Activated CD4-positive, alpha-beta memory T cell treated with anti-CD3 and anti-CD28 coated beads, Interleukin-2, amount 10 ng/mL, durations not matched to agents 7 days and 5 days (primary cell): ENCODE data around the gene SNU13. TPM values are rescaled to one million over a fixed set of nuclear protein-coding genes. Genes with fewer than 3 reads are reported as not detected.
A peak's percentile ranks its signal among the peaks of the same experiment; 100 is the strongest.
"Not testable (repeated sequence)": the region's sequence is repeated elsewhere in the genome, so short reads cannot be mapped to it uniquely, and the experiment has no call there.

ENCODE experiments used
- CTCF ChIA-PET: fragments of 350-600 bp; sonication (Branson Sonifier 250); formaldehyde crosslinking; loops from one replicate; lab custom pipeline; 2021; ENCODE audit warnings: antibody characterized with exemption, inconsistent platforms; lab: Charles Lee
- POLR2A ChIA-PET: fragments of 350-600 bp; sonication (Branson Sonifier 250); formaldehyde crosslinking; loops from one replicate; lab custom pipeline; 2021; ENCODE audit warnings: antibody characterized with exemption; lab: Charles Lee
- DNase-seq: peaks from one replicate; pipeline ENCODE4 v3.0.0-alpha.2; 2020
- H3K27ac Mint-ChIP-seq: one replicate; pipeline ENCODE4 v1.8.0; 2021; ENCODE audit warnings: mild to moderate bottlenecking, mixed read lengths
- H3K27me3 Mint-ChIP-seq: one replicate; pipeline ENCODE4 v1.8.0; 2021; ENCODE audit warnings: mixed read lengths
- H3K36me3 Mint-ChIP-seq: one replicate; pipeline ENCODE4 v1.8.0; 2021; ENCODE audit warnings: low read depth, mixed read lengths
- H3K4me1 Mint-ChIP-seq: one replicate; pipeline ENCODE4 v1.8.0; 2021; ENCODE audit warnings: mixed read lengths
- H3K4me3 Mint-ChIP-seq: one replicate; pipeline ENCODE4 v1.8.0; 2021; ENCODE audit warnings: mild to moderate bottlenecking, mixed read lengths
- H3K9me3 Mint-ChIP-seq: one replicate; pipeline ENCODE4 v1.8.0; 2021; ENCODE audit warnings: mixed read lengths
- total RNA-seq, 2 experiments: library from RNA; stranded (reverse); gene quantifications; one replicate each; pipeline ENCODE4 v1.2.3, GENCODE V29; 2021

The SNU13 gene
- total RNA-seq, 2 experiments from 2014 or later = 166 to 176 TPM

DNA sequence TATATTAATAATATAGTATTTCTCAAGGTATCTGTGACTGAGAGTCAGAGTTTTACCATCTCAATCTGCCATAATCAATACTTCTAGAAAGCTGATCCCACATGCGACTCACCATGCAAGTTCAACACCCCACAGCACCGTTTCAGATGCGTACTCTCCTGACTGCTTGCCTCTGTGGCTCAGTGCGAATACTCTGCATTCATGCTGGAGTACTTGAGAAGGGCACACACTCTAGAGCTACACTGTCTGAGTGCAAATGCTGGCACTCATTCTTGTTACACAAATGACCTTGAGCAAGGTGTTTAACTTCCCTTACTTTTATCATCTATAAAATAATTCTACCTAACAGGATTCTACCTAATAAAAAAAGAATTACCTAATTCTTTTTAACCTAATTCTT lies 12.5 kb downstream of the SNU13 start:
- Mint-ChIP-seq H3K4me1 (peaks cover 20% of the 10 kb centered on the region), H3K9me3 (no peaks in the 10 kb centered on the region), H3K4me3 (no peak overlapping the region), H3K36me3 (peaks cover 60% of the 10 kb centered on the region), H3K27me3 (no peaks in the 10 kb centered on the region), H3K27ac (no peak overlapping the region)
- DNase-seq = no peak
- POLR2A ChIA-PET = interaction anchor here (0.7 to 5.0 kb wide), 4 partner anchors 8 to 270 kb away, joined by 3 to 28 read pairs (median 6); partner anchors contain the start of gene SNU13
- CTCF ChIA-PET = interaction anchor here (3.4 kb wide), 1 partner anchor 9 kb away, joined by 16 read pairs; no protein-coding TSS in a partner anchor

DNA sequence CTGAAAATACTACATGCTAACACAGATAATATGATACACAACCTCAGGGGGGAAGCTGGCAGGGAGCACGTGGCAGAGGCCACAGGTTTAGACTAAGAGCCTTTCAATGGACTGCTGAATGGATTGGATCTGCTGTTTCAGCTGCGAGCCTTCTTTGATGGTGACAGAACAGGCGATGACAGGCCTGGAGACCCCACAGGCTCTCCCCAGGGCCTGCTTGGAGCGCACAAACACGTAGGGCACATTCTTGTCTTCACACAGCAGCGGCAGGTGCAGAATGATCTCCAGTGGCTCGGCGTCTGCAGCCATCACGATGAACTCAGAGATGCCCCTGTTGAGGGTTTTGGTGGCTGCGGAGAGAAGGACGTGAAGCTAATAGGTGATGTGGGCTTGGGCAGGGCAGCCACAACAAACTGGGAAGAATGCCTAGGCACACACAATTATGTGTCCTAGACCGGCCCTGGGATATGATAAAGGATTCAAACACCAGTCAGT lies 13.8 kb downstream of the SNU13 start:
- Mint-ChIP-seq H3K27me3 (no peaks in the 10 kb centered on the region), H3K36me3 (peaks cover 48% of the 10 kb centered on the region), H3K4me3 (no peak overlapping the region), H3K4me1 (peaks cover 16% of the 10 kb centered on the region), H3K27ac (peak overlapping the region; percentile 3), H3K9me3 (no peaks in the 10 kb centered on the region)
- ChIA-PET POLR2A (interaction anchor here (1.0 to 5.0 kb wide), 2 partner anchors 13 to 55 kb away, joined by 3 to 28 read pairs; partner anchors contain the start of gene SNU13), CTCF (interaction anchor here (3.4 kb wide), 1 partner anchor 8 kb away, joined by 16 read pairs; no protein-coding TSS in a partner anchor)
- no peak for DNase-seq

DNA sequence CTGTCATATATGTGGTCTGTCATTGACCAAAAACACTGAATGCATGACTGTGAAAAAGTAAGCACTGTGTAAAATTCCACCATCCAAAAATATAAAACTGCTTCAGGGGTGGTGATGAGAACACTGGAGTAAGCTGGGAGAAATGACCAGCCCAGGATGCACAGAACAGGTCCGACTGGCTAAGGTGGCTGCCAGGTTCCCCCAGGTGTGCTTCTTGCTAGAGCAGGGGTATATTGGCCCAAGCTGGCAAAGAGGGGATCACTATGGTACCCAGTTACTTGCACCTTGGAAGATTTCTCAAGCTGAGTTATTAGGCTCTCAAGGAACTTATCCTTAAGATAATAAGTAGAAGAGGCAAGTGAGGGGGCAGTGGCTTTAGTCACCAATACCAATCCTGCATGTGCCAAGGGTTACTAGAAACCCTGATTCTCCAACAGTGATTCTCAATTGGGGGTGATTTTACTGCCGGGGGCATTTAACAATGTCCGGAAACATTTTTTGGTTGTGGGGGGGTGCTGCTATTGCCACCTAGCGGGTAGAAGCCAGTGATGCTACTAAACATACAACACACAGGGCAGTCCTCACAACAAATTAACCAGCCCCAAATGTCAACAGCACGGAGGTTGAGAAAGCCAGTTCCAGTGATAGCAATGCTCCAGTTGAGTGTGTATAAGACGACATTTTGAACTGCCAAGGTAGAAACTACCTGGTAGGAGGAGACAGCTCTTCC lies 15.7 kb downstream of the SNU13 start:
- Mint-ChIP-seq H3K4me1 (peaks cover 21% of the 10 kb centered on the region), H3K36me3 (peaks cover 38% of the 10 kb centered on the region), H3K9me3 (no peaks in the 10 kb centered on the region), H3K27ac (no peak overlapping the region), H3K27me3 (no peaks in the 10 kb centered on the region), H3K4me3 (no peak overlapping the region)
- POLR2A ChIA-PET = interaction anchor here (0.8 to 5.0 kb wide), 2 partner anchors 15 to 48 kb away, joined by 3 to 28 read pairs; partner anchors contain the start of gene SNU13
- DNase-seq = no peak
- CTCF ChIA-PET = interaction anchor here (1.2 kb wide), 1 partner anchor 24 kb away, joined by 5 read pairs; no protein-coding TSS in a partner anchor

DNA sequence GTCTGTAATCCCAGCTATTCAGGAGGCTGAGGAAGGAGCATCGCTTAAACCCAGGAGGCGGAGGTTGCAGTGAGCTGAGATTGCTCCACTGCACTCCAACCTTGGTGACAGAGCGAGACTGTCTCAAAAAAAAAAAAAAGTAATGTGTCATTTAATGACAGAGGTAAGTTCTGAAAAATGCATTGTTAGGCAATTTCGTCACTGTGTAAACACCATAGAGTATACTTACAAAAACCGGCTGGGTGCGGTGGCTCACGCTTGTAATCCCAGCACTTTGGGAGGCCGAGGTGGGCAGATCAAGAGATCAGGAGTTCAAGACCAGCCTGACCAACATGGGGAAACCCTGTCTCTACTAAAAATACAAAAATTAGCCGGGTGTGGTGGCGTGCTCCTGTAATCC lies 16.6 kb downstream of the SNU13 start:
- H3K9me3 Mint-ChIP-seq, H3K4me3 Mint-ChIP-seq, DNase-seq, H3K27ac Mint-ChIP-seq, H3K27me3 Mint-ChIP-seq: not testable (repeated sequence)
- POLR2A ChIA-PET = interaction anchor here (0.7 to 1.3 kb wide), 2 partner anchors 15 to 17 kb away, joined by 3 to 4 read pairs; partner anchors contain the start of gene SNU13
- Mint-ChIP-seq H3K36me3 (peaks cover 33% of the 10 kb centered on the region), H3K4me1 (peaks cover 23% of the 10 kb centered on the region)
- CTCF ChIA-PET = interaction anchor here (1.2 kb wide), 1 partner anchor 25 kb away, joined by 5 read pairs; no protein-coding TSS in a partner anchor

DNA sequence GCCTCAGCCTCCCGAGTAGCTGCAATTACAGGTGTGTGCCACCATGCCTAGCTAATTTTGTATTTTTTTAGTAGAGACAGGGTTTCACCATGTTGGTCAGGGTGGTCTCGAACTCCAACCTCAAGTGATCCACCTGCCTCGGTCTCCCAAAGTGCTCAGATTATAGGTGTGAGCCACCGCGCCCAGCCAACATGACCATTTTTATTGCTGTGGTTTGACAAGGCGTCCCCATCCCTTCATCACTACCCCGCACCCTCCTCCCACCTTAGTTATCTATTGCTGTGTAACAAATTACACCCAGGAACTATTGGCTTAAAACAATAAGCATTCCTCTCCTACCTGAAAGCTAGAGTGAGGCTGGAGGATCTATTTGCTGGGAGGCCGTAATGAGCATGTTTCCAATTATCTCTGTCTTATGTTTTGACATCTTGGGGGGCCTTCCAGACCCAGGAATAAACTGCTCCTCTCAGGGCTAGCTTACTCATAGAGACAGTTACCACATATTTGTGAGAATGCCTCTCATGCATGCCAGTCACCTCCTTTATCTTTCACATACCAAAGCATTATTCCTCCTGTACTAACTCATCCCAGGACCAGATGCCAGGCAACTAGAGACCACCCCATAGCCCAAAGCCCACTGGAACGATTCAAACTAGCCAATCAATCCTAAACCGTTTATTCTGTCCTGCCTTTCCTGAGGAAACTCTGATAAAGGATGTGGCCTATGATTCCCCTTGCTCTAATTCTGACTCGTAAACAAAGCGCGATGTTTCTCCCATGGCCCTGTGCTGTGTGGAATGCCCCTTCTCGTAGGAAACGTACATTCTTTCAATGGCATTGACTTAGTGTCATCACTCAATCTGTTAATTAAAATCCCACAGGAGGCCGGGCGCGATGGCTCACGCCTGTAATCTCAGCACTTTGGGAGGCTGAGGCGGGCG lies 19.4 kb downstream of the SNU13 start:
- DNase-seq = no peak
- Mint-ChIP-seq H3K4me3 (no peak overlapping the region), H3K27me3 (no peaks in the 10 kb centered on the region), H3K27ac (no peak overlapping the region), H3K9me3 (no peaks in the 10 kb centered on the region), H3K4me1 (peaks cover 24% of the 10 kb centered on the region), H3K36me3 (peaks cover 29% of the 10 kb centered on the region)
- ChIA-PET POLR2A (interaction anchor here (0.9 to 2.9 kb wide), 5 partner anchors 7 to 164 kb away, joined by 3 to 24 read pairs (median 6); partner anchors contain the start of genes SNU13 and SREBF2), CTCF (no interaction called here)

DNA sequence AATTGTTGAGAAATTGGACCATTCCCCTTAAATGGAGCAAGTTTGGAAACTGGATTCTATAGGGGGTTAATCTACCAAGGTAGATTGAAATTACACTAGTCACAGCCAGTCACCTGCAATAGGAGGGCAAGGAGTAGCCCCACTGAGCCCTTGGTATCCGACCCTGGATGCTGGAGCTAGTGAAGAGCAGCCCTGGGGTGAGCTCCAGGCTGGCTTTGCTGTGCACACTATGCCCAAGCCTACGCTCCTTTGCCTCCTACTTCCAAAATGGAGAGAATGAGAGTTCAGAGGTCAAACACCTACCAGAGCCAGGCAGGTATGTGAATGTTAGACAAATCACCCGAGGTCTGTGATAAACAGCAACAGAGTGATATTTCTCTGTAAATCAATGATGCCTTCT lies 23.7 kb downstream of the SNU13 start:
- ChIA-PET POLR2A (interaction anchor here (5.7 kb wide), 1 partner anchor 23 kb away, joined by 76 read pairs; the partner anchor contains the start of gene SNU13), CTCF (interaction anchor here (0.6 to 2.0 kb wide), 2 partner anchors 11 to 35 kb away, joined by 4 to 6 read pairs; no protein-coding TSS in a partner anchor)
- DNase-seq = no peak
- Mint-ChIP-seq H3K4me3 (no peak overlapping the region), H3K36me3 (peaks cover 49% of the 10 kb centered on the region), H3K27me3 (no peaks in the 10 kb centered on the region), H3K9me3 (no peaks in the 10 kb centered on the region), H3K27ac (no peak overlapping the region), H3K4me1 (peaks cover 21% of the 10 kb centered on the region)

DNA sequence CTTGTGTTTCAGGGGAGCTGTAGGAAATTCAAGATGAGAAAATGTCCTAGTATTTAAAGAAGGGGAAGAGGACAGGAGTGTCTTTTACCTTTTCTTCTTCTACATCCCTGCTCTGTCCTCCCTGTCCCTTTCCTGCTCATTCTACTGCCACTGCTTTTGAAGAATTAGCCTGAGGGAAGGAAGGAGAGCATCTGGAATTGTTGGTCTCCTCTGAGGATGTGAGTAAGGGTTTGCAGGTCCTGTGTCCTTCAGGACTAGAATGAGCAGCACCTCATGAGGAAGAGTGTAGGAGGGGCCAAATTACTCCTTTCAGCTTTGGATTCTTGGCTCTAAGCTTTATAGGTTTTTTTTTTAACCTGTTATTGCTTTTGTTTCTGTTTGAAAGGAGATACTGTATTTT lies 24.2 kb downstream of the SNU13 start:
- H3K4me1 Mint-ChIP-seq = peaks cover 20% of the 10 kb centered on the region
- no peak overlapping the region for H3K27ac Mint-ChIP-seq
- peaks cover 52% of the 10 kb centered on the region for H3K36me3 Mint-ChIP-seq
- no peak overlapping the region for H3K4me3 Mint-ChIP-seq
- DNase-seq = no peak
- ChIA-PET POLR2A (interaction anchor here (5.7 kb wide), 1 partner anchor 23 kb away, joined by 76 read pairs; the partner anchor contains the start of gene SNU13), CTCF (interaction anchor here (0.6 to 2.0 kb wide), 2 partner anchors 11 to 34 kb away, joined by 4 to 6 read pairs; no protein-coding TSS in a partner anchor)
- no peaks in the 10 kb centered on the region for H3K27me3 Mint-ChIP-seq
- H3K9me3 Mint-ChIP-seq = no peaks in the 10 kb centered on the region

DNA sequence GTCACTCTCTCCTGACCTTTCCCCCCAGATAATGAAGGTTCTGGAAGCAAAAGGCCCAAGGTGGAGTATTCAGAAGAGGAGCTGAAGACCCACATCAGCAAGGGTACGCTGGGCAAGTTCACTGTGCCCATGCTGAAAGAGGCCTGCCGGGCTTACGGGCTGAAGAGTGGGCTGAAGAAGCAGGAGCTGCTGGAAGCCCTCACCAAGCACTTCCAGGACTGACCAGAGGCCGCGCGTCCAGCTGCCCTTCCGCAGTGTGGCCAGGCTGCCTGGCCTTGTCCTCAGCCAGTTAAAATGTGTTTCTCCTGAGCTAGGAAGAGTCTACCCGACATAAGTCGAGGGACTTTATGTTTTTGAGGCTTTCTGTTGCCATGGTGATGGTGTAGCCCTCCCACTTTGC lies 25.1 kb downstream of the SNU13 start:
- H3K9me3 Mint-ChIP-seq, H3K4me3 Mint-ChIP-seq, H3K27me3 Mint-ChIP-seq, H3K27ac Mint-ChIP-seq, DNase-seq: not testable (repeated sequence)
- Mint-ChIP-seq H3K36me3 (peaks cover 53% of the 10 kb centered on the region), H3K4me1 (peaks cover 15% of the 10 kb centered on the region)
- CTCF ChIA-PET = interaction anchor here (0.6 to 2.0 kb wide), 2 partner anchors 10 to 26 kb away, joined by 3 to 6 read pairs; no protein-coding TSS in a partner anchor
- POLR2A ChIA-PET = interaction anchor here (0.7 to 5.7 kb wide), 3 partner anchors 24 to 280 kb away, joined by 3 to 76 read pairs (median 5); partner anchors contain the start of gene SNU13

DNA sequence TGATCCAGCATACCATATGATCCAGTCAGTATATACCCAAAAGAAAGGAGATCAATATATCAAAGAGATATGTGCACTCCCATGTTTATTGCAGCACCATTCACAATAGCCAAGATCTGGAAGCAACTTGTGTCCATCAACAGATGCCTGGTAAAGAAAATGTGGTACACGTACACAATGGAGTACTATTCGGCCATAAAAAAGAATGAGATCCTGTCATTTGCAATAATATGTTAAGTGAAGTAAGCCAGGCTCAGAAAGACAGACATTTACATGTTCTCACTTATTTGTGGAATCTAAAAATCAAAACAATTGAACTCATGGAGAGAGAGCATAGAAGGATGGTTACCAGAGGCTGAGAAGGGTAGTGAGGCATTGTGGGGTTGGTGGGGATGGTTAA lies 27.0 kb downstream of the SNU13 start:
- CTCF ChIA-PET = no interaction called here
- peaks cover 6% of the 10 kb centered on the region for H3K4me1 Mint-ChIP-seq
- H3K4me3 Mint-ChIP-seq = no peak overlapping the region
- H3K27me3 Mint-ChIP-seq = no peaks in the 10 kb centered on the region
- POLR2A ChIA-PET = no interaction called here
- no peak for DNase-seq
- no peak overlapping the region for H3K27ac Mint-ChIP-seq
- no peaks in the 10 kb centered on the region for H3K9me3 Mint-ChIP-seq
- peaks cover 61% of the 10 kb centered on the region for H3K36me3 Mint-ChIP-seq

DNA sequence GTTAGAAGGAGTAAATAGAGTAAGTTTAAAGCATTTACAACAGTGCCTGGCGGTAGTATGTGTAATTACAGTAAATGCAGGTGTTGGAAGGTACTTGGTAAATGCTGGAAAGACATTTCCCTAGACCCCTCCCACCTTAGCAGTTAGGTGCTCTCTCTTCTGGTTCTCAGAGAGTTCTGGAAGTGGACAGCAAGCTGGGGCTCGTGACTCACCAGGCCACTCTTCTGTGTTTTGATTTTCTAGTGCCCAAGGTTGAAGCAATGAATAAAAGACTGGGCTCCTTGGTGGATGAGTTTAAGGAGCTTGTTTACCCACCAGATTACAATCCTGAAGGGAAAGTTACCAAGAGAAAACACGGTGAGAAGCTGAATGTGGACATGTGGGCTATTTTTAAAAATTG lies 27.6 kb downstream of the SNU13 start:
- no peaks in the 10 kb centered on the region for H3K9me3 Mint-ChIP-seq
- H3K4me1 Mint-ChIP-seq = peaks cover 2% of the 10 kb centered on the region
- H3K36me3 Mint-ChIP-seq = peaks cover 62% of the 10 kb centered on the region
- no peak overlapping the region for H3K27ac Mint-ChIP-seq
- POLR2A ChIA-PET = no interaction called here
- H3K4me3 Mint-ChIP-seq = no peak overlapping the region
- CTCF ChIA-PET = interaction anchor here (0.6 kb wide), 1 partner anchor 18 kb away, joined by 3 read pairs; no protein-coding TSS in a partner anchor
- DNase-seq = no peak
- no peaks in the 10 kb centered on the region for H3K27me3 Mint-ChIP-seq

DNA sequence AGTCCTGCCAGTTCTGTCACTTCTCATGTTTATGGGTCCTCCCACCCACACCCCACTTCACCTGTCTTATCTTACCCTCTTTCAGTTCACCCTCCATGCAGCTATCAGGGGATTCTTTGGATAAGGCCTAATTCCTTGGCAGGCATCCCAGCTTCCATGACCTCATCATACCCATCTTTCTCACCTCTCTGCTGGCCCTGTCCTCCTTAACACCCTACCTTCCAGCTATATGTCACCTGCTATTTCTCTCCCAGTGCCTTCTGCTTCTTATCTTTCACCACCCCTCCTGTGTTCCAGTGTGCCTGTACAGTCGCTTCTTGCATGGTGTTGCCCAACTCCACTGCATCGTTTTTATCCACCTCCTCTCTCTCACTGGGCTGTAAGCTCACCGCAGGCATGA lies 28.3 kb downstream of the SNU13 start:
- no peak for DNase-seq
- H3K27ac Mint-ChIP-seq = no peak overlapping the region
- peaks cover 66% of the 10 kb centered on the region for H3K36me3 Mint-ChIP-seq
- H3K27me3 Mint-ChIP-seq = no peaks in the 10 kb centered on the region
- no peak overlapping the region for H3K4me3 Mint-ChIP-seq
- H3K4me1 Mint-ChIP-seq = peaks cover under 1% of the 10 kb centered on the region
- CTCF ChIA-PET = interaction anchor here (0.6 kb wide), 1 partner anchor 19 kb away, joined by 3 read pairs; no protein-coding TSS in a partner anchor
- POLR2A ChIA-PET = interaction anchor here (0.5 to 1.4 kb wide), 3 partner anchors 13 to 229 kb away, joined by 3 to 4 read pairs (median 3); partner anchors contain the start of gene XRCC6
- H3K9me3 Mint-ChIP-seq = no peaks in the 10 kb centered on the region

DNA sequence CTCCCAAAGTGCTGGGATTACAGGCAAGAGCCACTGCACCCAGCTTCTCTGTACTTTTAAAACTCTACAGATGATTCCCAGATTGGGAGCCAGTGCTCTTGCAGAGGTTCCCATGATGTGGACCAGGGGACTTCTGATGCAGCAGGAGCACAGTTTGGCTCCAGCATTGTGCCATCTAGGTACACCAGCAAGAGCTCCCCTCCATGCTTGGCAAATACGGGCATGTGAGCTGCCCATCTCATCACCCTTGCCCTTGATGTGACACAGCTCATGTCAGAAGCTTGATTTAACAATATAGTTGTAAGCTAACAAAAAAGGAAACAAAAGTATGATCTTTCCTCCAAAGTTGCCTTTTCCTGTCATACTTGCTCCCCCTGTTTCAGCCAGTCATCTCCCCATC lies 28.7 kb downstream of the SNU13 start:
- Mint-ChIP-seq H3K4me1 (no peaks in the 10 kb centered on the region), H3K27ac (no peak overlapping the region), H3K9me3 (no peaks in the 10 kb centered on the region), H3K4me3 (no peak overlapping the region), H3K36me3 (peaks cover 64% of the 10 kb centered on the region), H3K27me3 (no peaks in the 10 kb centered on the region)
- DNase-seq = no peak
- ChIA-PET POLR2A (interaction anchor here (1.0 to 1.4 kb wide), 2 partner anchors 13 to 38 kb away, joined by 3 to 4 read pairs; partner anchors contain the start of gene XRCC6), CTCF (no interaction called here)
